ENCODE measurements around the gene AQP12B.
"Not testable (repeated sequence)": the region's sequence is repeated elsewhere in the genome, so short reads cannot be mapped to it uniquely, and the experiment has no call there.

AQP12B gene

DNA sequence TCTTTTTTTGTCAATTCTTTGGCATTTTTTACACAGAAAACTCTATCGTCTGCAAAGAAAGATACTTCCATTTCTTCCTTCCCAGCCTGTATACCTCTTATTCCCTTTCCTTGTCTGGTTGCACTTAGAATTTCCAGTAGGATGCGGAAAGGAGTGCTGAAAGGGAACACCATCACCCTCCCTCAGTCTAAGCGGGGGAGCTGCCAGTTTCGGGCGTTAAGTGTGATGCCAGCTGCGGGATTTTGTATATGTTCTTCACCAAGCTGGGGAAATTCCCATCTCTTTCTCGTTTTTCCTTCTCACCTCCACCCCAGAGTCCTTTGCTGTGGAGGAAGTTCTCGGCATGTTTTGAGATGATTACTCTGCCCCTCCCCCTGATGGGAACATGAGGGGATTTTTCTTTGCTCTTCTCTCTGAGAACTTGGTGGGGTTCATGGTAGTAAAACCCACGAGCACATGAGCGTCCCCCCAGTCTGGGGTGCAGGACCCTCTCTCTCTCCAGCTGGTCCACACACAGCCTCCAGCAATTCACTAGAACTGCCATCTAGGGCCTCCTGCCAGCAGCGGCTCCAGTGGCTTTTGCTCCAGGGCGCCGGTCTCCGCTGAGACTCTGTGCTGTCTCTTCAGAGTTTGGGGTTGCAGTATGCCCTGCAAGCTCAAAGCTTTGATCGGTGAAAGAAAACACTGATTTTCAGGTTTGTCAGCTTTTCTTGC, 24.5 kb upstream of the AQP12B start:
- no peaks in the 10 kb centered on the region for H3K36me3 ChIP-seq (ENCODE audit: control insufficient read depth, insufficient read depth, low read length, severe bottlenecking)
- H3K27me3 ChIP-seq (replicated peaks; ENCODE audit: control insufficient read depth, insufficient read depth, low read length) = peaks cover 75% of the 10 kb centered on the region
- DNase-seq (ENCODE audit: low read depth) = no peak
- peaks cover 8% of the 10 kb centered on the region for H3K9me3 ChIP-seq (ENCODE audit: control insufficient read depth, low read length)
- no peak overlapping the region for H3K4me3 ChIP-seq (ENCODE audit: low read length)
- no peaks in the 10 kb centered on the region for H3K4me1 ChIP-seq (ENCODE audit: control insufficient read depth, insufficient read depth, low read length)
- no peak overlapping the region for H3K9ac ChIP-seq (ENCODE audit: low read length)

DNA sequence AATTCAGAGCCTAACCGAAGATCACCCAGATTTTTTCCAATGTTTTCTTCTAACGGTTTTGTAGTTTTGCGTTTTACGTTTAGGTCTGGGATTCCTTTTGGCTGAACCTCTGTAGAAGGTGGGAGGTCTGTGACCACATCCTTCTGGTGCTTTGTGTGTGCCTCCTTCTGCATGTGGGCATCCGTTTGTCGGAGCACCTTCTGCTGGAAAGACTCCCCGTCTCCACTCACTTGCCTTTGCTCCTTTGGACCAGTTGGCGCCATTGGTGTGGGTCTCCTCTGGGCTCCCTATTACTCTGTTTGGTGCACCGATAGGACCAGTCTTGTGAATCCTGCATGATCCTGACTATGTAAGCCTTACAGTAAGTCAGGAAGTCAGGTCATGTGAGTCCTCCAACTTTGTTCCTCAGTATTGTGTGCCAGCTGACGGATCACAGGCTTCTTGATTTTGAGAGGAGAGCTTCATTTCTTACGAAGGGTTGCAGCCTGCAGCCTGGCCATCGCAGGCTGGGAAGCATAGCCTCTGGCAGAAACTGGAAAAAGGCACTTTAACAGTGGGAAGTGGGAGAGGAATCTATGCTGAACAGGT, 22.6 kb upstream of the AQP12B start:
- H3K36me3 ChIP-seq (ENCODE audit: control insufficient read depth, insufficient read depth, low read length, severe bottlenecking) = no peaks in the 10 kb centered on the region
- H3K27me3 ChIP-seq (replicated peaks; ENCODE audit: control insufficient read depth, insufficient read depth, low read length) = peaks cover 70% of the 10 kb centered on the region
- no peak for DNase-seq (ENCODE audit: low read depth)

DNA sequence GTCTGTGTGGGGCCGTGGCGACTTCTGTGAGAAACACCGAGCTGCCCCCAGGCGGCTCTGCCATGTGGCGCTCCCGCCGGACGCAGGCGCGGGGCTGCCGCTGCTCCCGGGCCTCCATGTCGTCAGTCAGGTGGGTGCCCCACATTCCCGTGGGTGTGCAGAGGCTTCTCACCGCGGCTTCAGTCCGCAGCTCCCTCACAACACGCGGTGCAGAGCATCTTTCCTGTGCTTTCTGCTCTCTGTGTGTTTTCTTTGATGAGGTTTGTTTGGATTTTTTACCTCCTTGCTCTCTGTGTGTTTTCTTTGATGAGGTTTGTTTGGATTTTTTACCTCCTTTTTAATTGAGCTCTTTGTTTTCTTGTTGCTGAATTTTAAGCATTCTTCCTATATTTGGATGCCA, 22.0 kb upstream of the AQP12B start:
- peak; percentile 4 for DNase-seq (ENCODE audit: low read depth)
- Histone ChIP-seq H3K27me3 (replicated peaks; ENCODE audit: control insufficient read depth, insufficient read depth, low read length) (peaks cover 66% of the 10 kb centered on the region), H3K4me1 (ENCODE audit: control insufficient read depth, insufficient read depth, low read length) (no peaks in the 10 kb centered on the region), H3K9me3 (ENCODE audit: control insufficient read depth, low read length) (peaks cover 8% of the 10 kb centered on the region), H3K9ac (ENCODE audit: low read length) (no peak overlapping the region), H3K4me3 (ENCODE audit: low read length) (no peak overlapping the region), H3K36me3 (ENCODE audit: control insufficient read depth, insufficient read depth, low read length, severe bottlenecking) (no peaks in the 10 kb centered on the region)

More for the DNA sequence above, 22.6 kb upstream of the AQP12B start:
- Histone ChIP-seq H3K4me3 (ENCODE audit: low read length) (no peak overlapping the region), H3K4me1 (ENCODE audit: control insufficient read depth, insufficient read depth, low read length) (no peaks in the 10 kb centered on the region), H3K9me3 (ENCODE audit: control insufficient read depth, low read length) (peaks cover 8% of the 10 kb centered on the region), H3K9ac (ENCODE audit: low read length) (no peak overlapping the region)

DNA sequence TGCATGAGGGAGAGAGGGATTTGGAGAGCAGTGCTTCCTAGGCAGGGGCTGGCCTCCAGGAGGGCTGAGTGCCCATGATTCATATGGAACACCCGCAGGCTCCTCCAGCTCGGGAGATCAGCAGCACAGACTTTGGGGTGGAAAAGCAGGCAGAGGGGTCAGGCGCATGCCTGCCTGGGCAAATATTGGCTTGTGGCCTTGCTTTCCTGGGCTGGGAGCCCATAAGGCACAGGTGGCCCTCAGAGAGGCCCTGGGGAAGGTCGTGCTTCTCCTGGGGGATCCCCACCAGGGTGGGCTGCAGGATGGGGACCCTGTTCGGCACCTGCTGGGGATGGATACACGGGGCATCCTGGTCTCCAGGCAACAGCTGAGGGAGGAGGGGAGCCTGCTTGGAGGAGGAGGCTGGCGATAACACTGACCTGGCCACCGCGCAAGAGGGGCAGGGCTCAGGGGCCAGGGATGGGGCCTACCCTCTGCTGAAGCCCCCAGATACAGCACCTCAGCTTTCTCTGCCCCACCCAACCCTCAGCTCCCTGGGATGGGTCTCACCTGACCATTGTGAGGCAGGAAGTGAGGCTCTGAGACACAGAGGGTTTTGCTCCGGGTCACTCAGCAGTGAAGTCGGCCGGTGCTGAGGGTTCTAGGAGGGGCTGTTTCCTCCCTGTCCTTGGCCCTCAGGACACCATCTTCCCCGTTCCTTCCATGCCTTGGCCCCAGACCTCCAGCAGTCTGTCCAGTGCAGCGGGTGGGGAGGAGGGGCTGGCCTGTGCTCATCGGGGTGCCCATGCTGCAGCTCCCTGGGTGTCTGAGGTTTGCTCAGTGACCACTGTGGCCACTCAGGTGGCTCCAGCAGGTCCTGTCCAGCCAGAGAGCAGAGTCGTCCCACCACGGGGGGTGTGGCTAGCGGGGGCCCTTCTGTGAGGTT, 21.0 kb upstream of the AQP12B start:
- no peak overlapping the region for H3K4me3 ChIP-seq (ENCODE audit: low read length)
- peaks cover 6% of the 10 kb centered on the region for H3K9me3 ChIP-seq (ENCODE audit: control insufficient read depth, low read length)
- no peak overlapping the region for H3K9ac ChIP-seq (ENCODE audit: low read length)
- H3K27me3 ChIP-seq (replicated peaks; ENCODE audit: control insufficient read depth, insufficient read depth, low read length) = peaks cover 56% of the 10 kb centered on the region
- no peak for DNase-seq (ENCODE audit: low read depth)
- H3K36me3 ChIP-seq (ENCODE audit: control insufficient read depth, insufficient read depth, low read length, severe bottlenecking) = no peaks in the 10 kb centered on the region
- no peaks in the 10 kb centered on the region for H3K4me1 ChIP-seq (ENCODE audit: control insufficient read depth, insufficient read depth, low read length)

DNA sequence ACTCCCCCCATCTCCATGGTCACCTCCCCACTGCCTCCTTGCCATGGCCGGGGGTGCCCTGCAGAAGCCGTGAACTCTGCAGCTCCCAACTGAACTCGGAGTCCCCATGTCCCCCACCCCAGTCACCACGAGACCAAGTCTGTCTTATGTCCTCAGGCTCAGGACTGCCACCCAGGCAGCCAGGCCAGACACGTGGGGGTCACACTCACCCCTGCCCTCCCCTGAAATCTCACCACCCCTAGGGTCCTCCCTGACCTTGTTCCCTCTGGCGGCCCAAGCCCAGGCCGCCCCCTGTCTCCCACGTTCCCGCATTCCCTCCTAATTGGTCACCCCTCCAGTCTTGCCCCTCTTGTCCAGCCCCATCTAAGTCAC, 19.9 kb upstream of the AQP12B start:
- no peaks in the 10 kb centered on the region for H3K36me3 ChIP-seq (ENCODE audit: control insufficient read depth, insufficient read depth, low read length, severe bottlenecking)
- DNase-seq (ENCODE audit: low read depth) = no peak
- no peak overlapping the region for H3K9ac ChIP-seq (ENCODE audit: low read length)
- H3K4me1 ChIP-seq (ENCODE audit: control insufficient read depth, insufficient read depth, low read length) = no peaks in the 10 kb centered on the region
- H3K9me3 ChIP-seq (ENCODE audit: control insufficient read depth, low read length) = no peaks in the 10 kb centered on the region
- H3K27me3 ChIP-seq (replicated peaks; ENCODE audit: control insufficient read depth, insufficient read depth, low read length) = peaks cover 46% of the 10 kb centered on the region
- H3K4me3 ChIP-seq (ENCODE audit: low read length) = no peak overlapping the region

DNA sequence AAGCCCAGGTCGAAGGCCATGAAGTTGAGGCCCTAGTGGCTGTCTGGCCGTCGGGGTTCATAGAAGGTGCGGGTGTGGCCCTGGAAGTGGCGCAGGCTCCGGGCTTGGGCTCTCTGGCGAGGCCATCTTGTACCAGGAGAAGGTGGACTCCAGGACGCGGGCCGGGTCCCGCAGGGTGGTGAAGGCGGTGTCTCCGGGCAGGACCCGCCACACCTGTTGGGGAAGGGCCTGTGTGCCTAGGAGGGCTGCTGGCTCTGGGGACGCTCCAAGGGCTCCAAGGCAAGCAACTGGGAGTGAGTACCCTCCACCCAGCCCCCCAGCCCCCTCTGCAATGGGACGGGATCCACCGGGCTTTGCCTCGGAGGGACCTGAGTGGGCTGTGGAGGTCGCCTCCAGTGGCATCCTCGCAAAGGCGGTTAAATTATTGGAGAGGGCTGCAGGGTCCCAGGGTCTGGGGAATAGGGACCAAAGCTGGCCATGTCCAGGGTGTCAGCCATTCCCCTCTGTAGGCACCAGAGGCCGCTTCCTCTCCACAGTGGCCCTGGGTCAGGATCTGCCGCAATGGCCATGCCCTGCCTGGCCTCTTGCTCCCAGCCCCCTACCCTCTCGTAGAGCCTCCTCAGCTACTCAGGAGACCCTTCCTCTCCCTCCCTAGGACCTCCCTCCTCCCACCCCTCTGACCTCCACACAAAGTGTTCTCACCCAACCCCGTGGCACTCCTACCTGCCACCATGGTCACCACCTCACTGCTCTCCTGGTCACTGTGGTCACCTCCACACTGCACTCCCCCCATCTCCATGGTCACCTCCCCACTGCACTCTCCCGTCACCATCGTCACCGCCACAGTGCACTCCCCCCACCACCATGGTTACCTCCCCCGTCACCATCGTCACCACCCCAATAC, 19.3 kb upstream of the AQP12B start:
- DNase-seq (ENCODE audit: low read depth) = no peak
- no peaks in the 10 kb centered on the region for H3K36me3 ChIP-seq (ENCODE audit: control insufficient read depth, insufficient read depth, low read length, severe bottlenecking)
- no peaks in the 10 kb centered on the region for H3K9me3 ChIP-seq (ENCODE audit: control insufficient read depth, low read length)
- no peak overlapping the region for H3K9ac ChIP-seq (ENCODE audit: low read length)
- H3K4me3 ChIP-seq (ENCODE audit: low read length) = no peak overlapping the region
- H3K27me3 ChIP-seq (replicated peaks; ENCODE audit: control insufficient read depth, insufficient read depth, low read length) = peaks cover 40% of the 10 kb centered on the region
- H3K4me1 ChIP-seq (ENCODE audit: control insufficient read depth, insufficient read depth, low read length) = no peaks in the 10 kb centered on the region

DNA sequence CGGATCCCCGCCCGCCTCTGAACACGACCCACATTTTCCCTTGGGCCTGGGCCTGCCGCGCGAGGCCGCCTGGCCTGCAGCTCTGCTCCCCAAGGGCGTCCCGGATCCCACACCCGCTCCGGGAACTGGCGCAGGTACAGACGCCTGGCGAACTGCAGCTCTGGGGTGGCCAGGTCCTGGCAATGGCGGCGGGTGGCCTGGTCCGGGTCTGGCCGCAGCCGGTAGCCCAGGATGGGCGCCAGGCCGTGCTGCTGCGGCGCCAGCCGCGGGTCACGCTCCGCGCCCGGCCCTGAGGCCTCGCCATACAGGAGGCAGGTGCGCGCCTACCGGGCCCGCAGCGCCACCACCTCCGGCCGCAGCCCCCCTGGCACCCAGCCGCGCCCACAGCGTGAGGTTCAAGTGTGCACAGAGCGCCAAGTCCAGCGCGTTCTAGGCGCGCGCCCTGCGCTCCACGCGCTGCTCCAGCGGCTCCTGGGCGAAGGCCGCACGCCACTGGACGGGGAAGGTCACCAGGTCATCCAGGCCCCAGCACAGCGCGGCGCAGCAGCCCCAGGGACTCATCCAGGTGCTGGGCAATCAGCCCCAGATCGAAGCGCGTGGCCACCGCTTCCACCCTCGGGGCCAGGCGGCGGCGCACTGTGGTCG, 18.5 kb upstream of the AQP12B start:
- no peak for DNase-seq (ENCODE audit: low read depth)
- no peak overlapping the region for H3K9ac ChIP-seq (ENCODE audit: low read length)
- no peaks in the 10 kb centered on the region for H3K36me3 ChIP-seq (ENCODE audit: control insufficient read depth, insufficient read depth, low read length, severe bottlenecking)
- H3K9me3 ChIP-seq (ENCODE audit: control insufficient read depth, low read length) = no peaks in the 10 kb centered on the region
- H3K4me1 ChIP-seq (ENCODE audit: control insufficient read depth, insufficient read depth, low read length) = no peaks in the 10 kb centered on the region
- no peak overlapping the region for H3K4me3 ChIP-seq (ENCODE audit: low read length)
- H3K27me3 ChIP-seq (replicated peaks; ENCODE audit: control insufficient read depth, insufficient read depth, low read length) = peaks cover 37% of the 10 kb centered on the region

DNA sequence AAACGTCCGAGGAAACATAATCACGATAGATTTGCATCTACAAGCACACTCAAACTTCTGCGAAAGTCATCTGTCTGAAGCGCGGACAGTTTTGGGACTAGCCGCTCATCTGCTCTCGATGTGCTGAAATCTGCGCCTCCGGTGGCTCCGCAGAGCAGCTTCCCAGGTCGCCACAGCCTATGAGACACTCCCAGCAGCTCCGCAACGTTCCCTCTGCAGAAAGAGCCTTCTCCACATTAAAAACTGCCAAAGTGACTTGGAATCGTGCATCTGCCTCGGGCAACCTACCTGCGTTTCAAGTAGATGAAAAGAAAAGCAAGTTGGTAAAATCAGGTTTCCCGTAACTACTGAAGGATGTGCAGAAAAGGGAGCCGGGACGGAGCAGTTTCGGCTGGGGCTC, 17.9 kb upstream of the AQP12B start:
- H3K36me3 ChIP-seq (ENCODE audit: control insufficient read depth, insufficient read depth, low read length, severe bottlenecking); H3K4me3 ChIP-seq (ENCODE audit: low read length); H3K9ac ChIP-seq (ENCODE audit: low read length); H3K9me3 ChIP-seq (ENCODE audit: control insufficient read depth, low read length); DNase-seq (ENCODE audit: low read depth); H3K4me1 ChIP-seq (ENCODE audit: control insufficient read depth, insufficient read depth, low read length): not testable (repeated sequence)
- peaks cover 37% of the 10 kb centered on the region for H3K27me3 ChIP-seq (replicated peaks; ENCODE audit: control insufficient read depth, insufficient read depth, low read length)

DNA sequence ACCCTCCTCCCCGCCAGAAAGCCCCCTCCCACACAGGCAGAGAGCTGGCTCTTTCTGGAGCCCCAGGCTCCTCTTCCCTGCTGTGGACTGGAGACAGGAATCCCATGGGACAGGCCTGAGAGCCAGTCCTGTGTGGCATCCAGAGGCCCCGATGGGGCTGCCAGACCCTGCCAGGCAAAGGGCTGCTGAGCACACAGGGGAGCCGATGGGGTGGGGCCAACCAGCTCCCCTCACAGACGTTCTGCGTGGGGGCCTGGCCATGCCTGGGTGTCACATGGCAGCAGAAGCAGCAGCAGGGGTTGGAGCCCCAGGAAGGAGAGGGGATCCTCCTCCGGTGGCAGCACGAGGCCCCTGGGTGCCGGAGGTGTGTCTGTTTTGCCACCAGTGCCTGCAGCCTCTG, 17.1 kb upstream of the AQP12B start:
- H3K27me3 ChIP-seq (replicated peaks; ENCODE audit: control insufficient read depth, insufficient read depth, low read length) = peaks cover 29% of the 10 kb centered on the region
- H3K9ac ChIP-seq (ENCODE audit: low read length); DNase-seq (ENCODE audit: low read depth); H3K4me3 ChIP-seq (ENCODE audit: low read length); H3K4me1 ChIP-seq (ENCODE audit: control insufficient read depth, insufficient read depth, low read length); H3K9me3 ChIP-seq (ENCODE audit: control insufficient read depth, low read length); H3K36me3 ChIP-seq (ENCODE audit: control insufficient read depth, insufficient read depth, low read length, severe bottlenecking): not testable (repeated sequence)

DNA sequence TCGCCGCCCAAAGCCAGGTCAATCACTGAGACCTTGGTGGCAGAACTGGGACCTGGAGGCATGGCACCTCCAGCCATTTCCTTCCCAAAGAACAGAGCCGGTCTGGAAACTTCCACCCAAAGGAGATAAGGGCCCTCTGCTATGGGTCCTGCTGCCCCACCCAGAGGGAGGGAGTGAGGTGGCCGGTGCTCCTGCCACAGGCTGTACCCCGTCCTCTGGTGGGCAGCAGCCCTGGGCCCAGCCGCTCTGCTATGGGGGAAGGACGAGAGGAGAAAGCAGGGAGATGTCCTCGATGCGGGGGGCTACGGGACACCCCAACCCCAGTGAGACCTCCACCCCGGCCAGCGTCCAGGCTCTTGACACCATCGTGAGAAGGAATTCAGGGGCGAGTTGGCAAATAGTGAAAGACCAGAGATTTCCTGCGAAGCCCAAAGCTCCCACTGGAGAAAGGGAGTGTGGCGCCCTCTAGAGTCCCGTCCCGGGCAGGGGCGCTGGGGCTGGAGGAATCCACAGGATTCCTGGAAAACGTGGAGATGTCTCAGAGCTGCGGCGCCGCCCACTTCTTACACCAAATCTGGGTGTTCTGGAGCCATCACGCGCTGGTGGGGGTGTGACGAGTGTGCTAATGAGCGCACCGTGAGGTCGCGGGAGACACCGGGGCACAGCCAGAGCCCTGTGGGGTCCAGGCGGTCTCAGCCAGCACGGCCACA, 16.3 kb upstream of the AQP12B start:
- DNase-seq (ENCODE audit: low read depth); H3K9ac ChIP-seq (ENCODE audit: low read length); H3K4me3 ChIP-seq (ENCODE audit: low read length); H3K9me3 ChIP-seq (ENCODE audit: control insufficient read depth, low read length); H3K4me1 ChIP-seq (ENCODE audit: control insufficient read depth, insufficient read depth, low read length); H3K36me3 ChIP-seq (ENCODE audit: control insufficient read depth, insufficient read depth, low read length, severe bottlenecking): not testable (repeated sequence)
- H3K27me3 ChIP-seq (replicated peaks; ENCODE audit: control insufficient read depth, insufficient read depth, low read length) = peaks cover 25% of the 10 kb centered on the region

Measured in adipocyte (in vitro differentiated cells).